ENCODE data around the gene PRH1.

PRH1 gene

GRCh38 chr12:10884086-10884725 lies at the start of gene PRH1:
PRH1 (minus strand) TSS chr12:10884255; CDS start chr12:10884217, 38 bp downstream.
- no peak for DNase-seq

- no peak for DNase-seq
Measured at GRCh38 chr12:10928746-10929286, 44.8 kb upstream of the PRH1 start, which contains the start of gene PRH2. PRH2 (plus strand) TSS chr12:10929236; CDS start chr12:10929274, 38 bp downstream.

GRCh38 chr12:10926269-10926668 lies 42.2 kb upstream of the PRH1 start:
- DNase-seq = no peak

GRCh38 chr12:10919809-10920208 lies 35.8 kb upstream of the PRH1 start:
- DNase-seq = no peak

- no peak for DNase-seq
Measured at GRCh38 chr12:10910380-10910779, 26.3 kb upstream of the PRH1 start.

GRCh38 chr12:10909462-10909861 lies 25.4 kb upstream of the PRH1 start, which contains the start of gene TAS2R13:
TAS2R13 (minus strand) TSS chr12:10909562; CDS start chr12:10909298, 264 bp downstream.
- no peak for DNase-seq

GRCh38 chr12:10904686-10905085 lies 20.6 kb upstream of the PRH1 start:
- DNase-seq = no peak

- DNase-seq = no peak
Measured at GRCh38 chr12:10901427-10901826, 17.4 kb upstream of the PRH1 start.

- no peak for DNase-seq
Measured at GRCh38 chr12:10900972-10901371, 16.9 kb upstream of the PRH1 start.

GRCh38 chr12:10900530-10900929 lies 16.5 kb upstream of the PRH1 start:
- no peak for DNase-seq

- DNase-seq = no peak
Measured at GRCh38 chr12:10896854-10897253, 12.8 kb upstream of the PRH1 start.

GRCh38 chr12:10891937-10892336 lies 7.9 kb upstream of the PRH1 start:
- no peak for DNase-seq

GRCh38 chr12:10889226-10889625 lies 5.2 kb upstream of the PRH1 start:
- no peak for DNase-seq

GRCh38 chr12:10873378-10873777 lies 10.7 kb downstream of the PRH1 start:
- no peak for DNase-seq

- DNase-seq = no peak
Measured at GRCh38 chr12:10867381-10867780, 16.7 kb downstream of the PRH1 start.

- DNase-seq = no peak
Measured at GRCh38 chr12:10863512-10864218, 20.4 kb downstream of the PRH1 start.

- DNase-seq = no peak
Measured at GRCh38 chr12:10861366-10861765, 22.7 kb downstream of the PRH1 start.

GRCh38 chr12:10855807-10856206 lies 28.2 kb downstream of the PRH1 start:
- no peak for DNase-seq

GRCh38 chr12:10853776-10854175 lies 30.3 kb downstream of the PRH1 start:
- DNase-seq = no peak

GRCh38 chr12:10851243-10851858 lies 32.7 kb downstream of the PRH1 start:
- no peak for DNase-seq

GRCh38 chr12:10849425-10849878 lies 34.6 kb downstream of the PRH1 start, which contains the start of gene PRR4:
PRR4 (minus strand) TSS chr12:10849475; CDS start chr12:10849437, 38 bp downstream.
- no peak for DNase-seq

- no peak for DNase-seq
Measured at GRCh38 chr12:10847744-10848143, 36.3 kb downstream of the PRH1 start.

- DNase-seq = no peak
Measured at GRCh38 chr12:10842862-10843261, 41.2 kb downstream of the PRH1 start.
